ENCODE measurements around the gene RPL14.

DNA sequence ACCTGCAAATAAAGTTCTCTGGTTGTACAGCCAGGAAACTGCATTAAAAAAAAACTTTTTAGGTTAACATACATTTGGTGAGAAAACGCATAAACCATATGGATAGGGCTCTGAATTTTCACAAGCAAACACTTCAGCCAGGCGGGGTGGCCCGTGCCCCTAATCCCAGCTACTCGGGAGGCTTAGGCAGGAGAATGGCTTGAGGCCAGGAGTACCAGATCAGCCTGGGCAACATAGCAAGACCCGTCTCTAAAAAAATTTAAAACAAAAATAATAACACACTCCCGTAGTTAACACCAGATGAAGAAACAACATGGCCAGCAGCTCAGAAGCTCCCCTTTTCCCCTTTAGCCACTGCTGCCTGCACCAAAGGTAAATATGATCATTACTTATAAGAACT, 3.2 kb upstream of the RPL14 start:
- TF ChIP-seq, protein P1, sequence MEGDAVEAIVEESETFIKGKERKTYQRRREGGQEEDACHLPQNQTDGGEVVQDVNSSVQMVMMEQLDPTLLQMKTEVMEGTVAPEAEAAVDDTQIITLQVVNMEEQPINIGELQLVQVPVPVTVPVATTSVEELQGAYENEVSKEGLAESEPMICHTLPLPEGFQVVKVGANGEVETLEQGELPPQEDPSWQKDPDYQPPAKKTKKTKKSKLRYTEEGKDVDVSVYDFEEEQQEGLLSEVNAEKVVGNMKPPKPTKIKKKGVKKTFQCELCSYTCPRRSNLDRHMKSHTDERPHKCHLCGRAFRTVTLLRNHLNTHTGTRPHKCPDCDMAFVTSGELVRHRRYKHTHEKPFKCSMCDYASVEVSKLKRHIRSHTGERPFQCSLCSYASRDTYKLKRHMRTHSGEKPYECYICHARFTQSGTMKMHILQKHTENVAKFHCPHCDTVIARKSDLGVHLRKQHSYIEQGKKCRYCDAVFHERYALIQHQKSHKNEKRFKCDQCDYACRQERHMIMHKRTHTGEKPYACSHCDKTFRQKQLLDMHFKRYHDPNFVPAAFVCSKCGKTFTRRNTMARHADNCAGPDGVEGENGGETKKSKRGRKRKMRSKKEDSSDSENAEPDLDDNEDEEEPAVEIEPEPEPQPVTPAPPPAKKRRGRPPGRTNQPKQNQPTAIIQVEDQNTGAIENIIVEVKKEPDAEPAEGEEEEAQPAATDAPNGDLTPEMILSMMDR (conservative IDR thresholded peaks at IDR 0.05; ENCODE audit: low read length), result 0 out of 2 replicates have a peak, but pooled peaks have one; percentile 19
- no peak for TF ChIP-seq EZH2phosphoT487 (IDR thresholded peaks at IDR 0.05; ENCODE audit: borderline replicate concordance, low read depth, low read length)

Measured in OCI-LY7 (cell line).